ENCODE results near the gene SEC14L5. TPM values are rescaled to one million over a fixed set of nuclear protein-coding genes. Genes with fewer than 3 reads are reported as not detected.

Gene SEC14L5
- total and polyA plus RNA-seq, 2 experiments from 2014 or later, result 0.21 TPM; not detected in 1

GRCh38 chr16:5002699-5003143, 44.6 kb downstream of the SEC14L5 start:
- no peak for TF ChIP-seq CTCF (IDR thresholded peaks at IDR 0.05; ENCODE audit: low read depth, low read length)
- DNase-seq (ENCODE audit: low read depth in 1 of 2, low spot score in 1 of 2), result peak in 1 of 2 donors; percentile 47
- Histone ChIP-seq H3K4me1 (ENCODE audit: low read depth) (peaks cover 9% of the 10 kb centered on the region), H3K9me3 (ENCODE audit: low read depth) (no peaks in the 10 kb centered on the region), H3K27me3 (no peaks in the 10 kb centered on the region), H3K36me3 (no peaks in the 10 kb centered on the region), H3K27ac (peak overlapping the region; percentile 59), H3K4me3 (no peak overlapping the region)

- Histone ChIP-seq H3K9me3 (ENCODE audit: low read depth) (no peaks in the 10 kb centered on the region), H3K27me3 (no peaks in the 10 kb centered on the region), H3K36me3 (no peaks in the 10 kb centered on the region), H3K4me3 (no peak overlapping the region), H3K27ac (peak overlapping the region; percentile 59), H3K4me1 (ENCODE audit: low read depth) (peaks cover 9% of the 10 kb centered on the region)
- no peak for TF ChIP-seq CTCF (IDR thresholded peaks at IDR 0.05; ENCODE audit: low read depth, low read length)
- no peak for DNase-seq (ENCODE audit: low read depth in 1 of 2, low spot score in 1 of 2)
These were observed 45.1 kb downstream of the SEC14L5 start for GRCh38 chr16:5003211-5003610.

- H3K9me3 ChIP-seq (ENCODE audit: low read depth), result no peaks in the 10 kb centered on the region
- H3K4me1 ChIP-seq (ENCODE audit: low read depth), result peaks cover 9% of the 10 kb centered on the region
- H3K36me3 ChIP-seq, result no peaks in the 10 kb centered on the region
- no peak overlapping the region for H3K27ac ChIP-seq
- H3K27me3 ChIP-seq, result no peaks in the 10 kb centered on the region
- no peak for DNase-seq (ENCODE audit: low read depth in 1 of 2, low spot score in 1 of 2)
- TF ChIP-seq CTCF (IDR thresholded peaks at IDR 0.05; ENCODE audit: low read depth, low read length), result no peak
- H3K4me3 ChIP-seq, result no peak overlapping the region
These were observed 45.7 kb downstream of the SEC14L5 start for GRCh38 chr16:5003828-5004227.

GRCh38 chr16:5004311-5004710, 46.2 kb downstream of the SEC14L5 start:
- no peak for DNase-seq (ENCODE audit: low read depth in 1 of 2, low spot score in 1 of 2)
- H3K36me3 ChIP-seq, result no peaks in the 10 kb centered on the region
- no peaks in the 10 kb centered on the region for H3K27me3 ChIP-seq
- H3K4me3 ChIP-seq, result no peak overlapping the region
- peaks cover 9% of the 10 kb centered on the region for H3K4me1 ChIP-seq (ENCODE audit: low read depth)
- H3K27ac ChIP-seq, result no peak overlapping the region
- no peaks in the 10 kb centered on the region for H3K9me3 ChIP-seq (ENCODE audit: low read depth)
- TF ChIP-seq CTCF (IDR thresholded peaks at IDR 0.05; ENCODE audit: low read depth, low read length), result no peak

- no peak for DNase-seq (ENCODE audit: low read depth in 1 of 2, low spot score in 1 of 2)
- TF ChIP-seq CTCF (IDR thresholded peaks at IDR 0.05; ENCODE audit: low read depth, low read length), result no peak
These were observed 47.8 kb downstream of the SEC14L5 start for GRCh38 chr16:5005916-5006315.

More at GRCh38 chr16:5005916-5006315, 47.8 kb downstream of the SEC14L5 start:
- Histone ChIP-seq H3K27ac (no peak overlapping the region), H3K9me3 (ENCODE audit: low read depth) (no peaks in the 10 kb centered on the region), H3K4me1 (ENCODE audit: low read depth) (peaks cover 9% of the 10 kb centered on the region), H3K27me3 (no peaks in the 10 kb centered on the region), H3K36me3 (no peaks in the 10 kb centered on the region), H3K4me3 (no peak overlapping the region)
